ENCODE measurements around the gene ZNF765.

ZNF765 gene

DNA sequence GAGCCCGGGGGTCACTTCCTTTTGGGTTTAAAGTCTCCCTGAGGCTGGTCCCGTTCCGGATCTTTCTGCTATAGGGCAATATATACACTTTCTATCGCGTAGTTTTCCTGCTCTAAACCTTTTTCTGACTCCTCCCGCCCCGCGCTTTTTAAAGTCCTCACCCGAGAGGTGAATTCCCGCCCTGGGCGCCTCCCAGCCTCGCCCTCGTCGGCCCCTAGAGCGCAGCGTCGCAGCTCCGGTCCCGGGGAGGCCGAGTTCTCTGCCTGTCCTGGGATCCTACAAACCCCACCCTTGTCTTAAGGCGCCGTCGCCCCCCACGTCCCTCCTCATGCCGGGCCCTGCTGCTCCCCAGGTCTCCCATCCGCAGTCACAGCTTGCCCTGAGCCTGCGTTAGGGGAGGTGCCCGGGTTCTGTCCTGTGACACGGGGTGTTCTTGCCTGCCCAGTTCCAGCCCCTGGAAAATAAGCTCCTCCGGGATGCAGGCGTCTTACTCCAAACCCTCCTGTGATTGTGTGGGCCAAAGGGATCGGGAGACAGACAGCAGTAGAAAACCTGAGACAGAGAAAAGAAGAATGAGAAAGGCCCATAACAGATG, 29.0 kb upstream of the ZNF765 start:
- Histone ChIP-seq H3K27me3 (peaks cover 13% of the 10 kb centered on the region), H3K9me3 (no peaks in the 10 kb centered on the region), H3K27ac (peak overlapping the region; percentile 20), H3K4me1 (ENCODE audit: control insufficient read depth in 1 of 2, insufficient read depth in 1 of 2, low read depth in 1 of 2, low read length in 1 of 2) (peaks cover 13% of the 10 kb centered on the region in 2 experiments), H3K36me3 (no peaks in the 10 kb centered on the region), H3K4me3 (ENCODE audit: low read depth in 1 of 2, low read length in 1 of 2) (peak overlapping the region; percentile 68 to 69)
- no peak for TF ChIP-seq CTCF (IDR thresholded peaks at IDR 0.05)

DNA sequence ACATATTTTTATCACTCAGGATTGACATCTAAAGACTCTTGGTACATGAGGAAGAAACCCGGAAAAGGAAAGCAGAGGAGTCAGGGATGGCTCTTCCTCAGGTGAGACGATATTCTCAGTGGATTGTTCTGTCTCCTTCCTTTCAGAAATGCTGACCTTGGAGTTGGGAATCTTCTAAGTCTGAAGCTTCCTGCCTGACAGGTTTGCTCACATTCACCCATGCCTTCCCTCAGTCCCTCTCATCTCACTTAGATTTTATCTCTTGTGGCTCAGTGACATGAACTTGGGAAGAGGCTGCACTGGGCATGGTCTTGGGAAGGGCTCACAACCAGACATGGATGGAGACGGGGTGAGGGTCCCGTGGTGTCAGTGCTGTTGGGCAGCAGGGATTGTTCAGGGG, 22.8 kb upstream of the ZNF765 start:
- no peaks in the 10 kb centered on the region for H3K4me1 ChIP-seq (ENCODE audit: control insufficient read depth in 1 of 2, insufficient read depth in 1 of 2, low read depth in 1 of 2, low read length in 1 of 2)
- peaks cover 3% of the 10 kb centered on the region for H3K36me3 ChIP-seq
- no peaks in the 10 kb centered on the region for H3K9me3 ChIP-seq
- no peak for TF ChIP-seq CTCF (IDR thresholded peaks at IDR 0.05)
- no peak overlapping the region for H3K4me3 ChIP-seq (ENCODE audit: low read depth in 1 of 2, low read length in 1 of 2)
- no peaks in the 10 kb centered on the region for H3K27me3 ChIP-seq
- H3K27ac ChIP-seq, result no peak overlapping the region

DNA sequence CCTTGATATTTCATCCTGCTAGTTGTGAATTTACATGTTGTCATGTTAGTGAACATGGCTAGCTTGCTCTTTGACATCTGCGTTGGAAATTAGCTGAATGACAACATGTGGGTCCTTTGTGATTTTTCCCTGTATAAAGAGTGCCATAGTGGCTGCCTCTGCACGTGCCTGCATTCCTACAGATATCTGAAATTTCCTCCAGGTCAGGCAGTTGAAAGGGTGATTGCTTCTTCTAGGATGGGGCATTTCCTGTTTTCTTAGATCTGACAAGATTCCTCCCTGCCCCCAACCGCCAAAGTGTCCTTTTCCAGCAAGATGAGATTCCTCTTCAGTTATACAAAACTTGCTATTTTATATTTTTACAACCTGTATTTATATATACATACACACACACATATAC, 20.7 kb upstream of the ZNF765 start:
- H3K36me3 ChIP-seq, result peaks cover 7% of the 10 kb centered on the region
- no peaks in the 10 kb centered on the region for H3K4me1 ChIP-seq (ENCODE audit: control insufficient read depth in 1 of 2, insufficient read depth in 1 of 2, low read depth in 1 of 2, low read length in 1 of 2)
- H3K27me3 ChIP-seq, result no peaks in the 10 kb centered on the region
- H3K9me3 ChIP-seq, result peaks cover 7% of the 10 kb centered on the region
- H3K27ac ChIP-seq, result no peak overlapping the region
- no peak overlapping the region for H3K4me3 ChIP-seq (ENCODE audit: low read depth in 1 of 2, low read length in 1 of 2)
- no peak for TF ChIP-seq CTCF (IDR thresholded peaks at IDR 0.05)

DNA sequence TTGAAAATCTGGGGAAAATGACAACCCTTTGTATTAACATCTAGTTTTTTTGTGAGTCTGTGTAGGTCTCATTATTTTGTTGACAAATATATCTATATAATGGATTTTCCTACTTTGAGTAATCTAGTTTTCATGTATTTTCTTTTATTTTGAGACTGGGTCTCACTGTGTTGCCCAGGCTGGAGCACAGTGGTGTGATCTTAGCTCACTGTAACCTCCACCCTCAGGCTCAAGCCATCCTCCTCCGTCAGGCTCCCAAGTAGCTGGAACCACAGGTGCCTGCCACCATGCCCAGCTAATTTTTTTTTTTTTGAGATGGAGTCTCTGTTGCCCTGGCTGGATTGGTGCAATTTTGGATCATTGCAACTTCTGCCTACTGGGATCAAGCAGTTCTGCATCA, 20.2 kb upstream of the ZNF765 start:
- no peaks in the 10 kb centered on the region for H3K4me1 ChIP-seq (ENCODE audit: control insufficient read depth in 1 of 2, insufficient read depth in 1 of 2, low read depth in 1 of 2, low read length in 1 of 2)
- peaks cover 7% of the 10 kb centered on the region for H3K36me3 ChIP-seq
- H3K4me3 ChIP-seq (ENCODE audit: low read depth in 1 of 2, low read length in 1 of 2), result no peak overlapping the region
- peaks cover 7% of the 10 kb centered on the region for H3K9me3 ChIP-seq
- TF ChIP-seq CTCF (IDR thresholded peaks at IDR 0.05), result no peak
- no peak overlapping the region for H3K27ac ChIP-seq
- no peaks in the 10 kb centered on the region for H3K27me3 ChIP-seq

DNA sequence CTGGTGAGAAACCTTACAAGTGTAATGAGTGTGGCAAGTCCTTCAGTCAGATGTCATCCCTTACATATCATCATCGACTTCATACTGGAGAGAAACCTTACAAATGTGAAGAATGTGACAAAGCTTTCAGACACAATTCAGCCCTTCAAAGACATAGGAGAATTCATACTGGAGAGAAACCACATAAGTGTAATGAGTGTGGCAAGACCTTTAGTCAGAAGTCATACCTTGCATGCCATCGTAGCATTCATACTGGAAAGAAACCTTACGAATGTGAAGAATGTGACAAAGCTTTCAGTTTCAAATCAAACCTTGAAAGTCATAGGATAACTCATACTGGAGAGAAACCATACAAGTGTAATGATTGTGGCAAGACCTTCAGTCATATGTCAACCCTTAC, 13.6 kb upstream of the ZNF765 start:
- TF ChIP-seq CTCF (IDR thresholded peaks at IDR 0.05), result no peak
- Histone ChIP-seq H3K4me1 (ENCODE audit: control insufficient read depth in 1 of 2, insufficient read depth in 1 of 2, low read depth in 1 of 2, low read length in 1 of 2) (no peaks in the 10 kb centered on the region), H3K27ac (no peak overlapping the region), H3K27me3 (no peaks in the 10 kb centered on the region), H3K9me3 (peaks cover 51% of the 10 kb centered on the region), H3K36me3 (peaks cover 14% of the 10 kb centered on the region), H3K4me3 (ENCODE audit: low read depth in 1 of 2, low read length in 1 of 2) (no peak overlapping the region)

GRCh38 chr19:53388168-53388567, 6.8 kb upstream of the ZNF765 start:
- H3K4me1 ChIP-seq (ENCODE audit: control insufficient read depth in 1 of 2, insufficient read depth in 1 of 2, low read depth in 1 of 2, low read length in 1 of 2), result no peaks in the 10 kb centered on the region
- H3K36me3 ChIP-seq, result no peaks in the 10 kb centered on the region
- no peak for TF ChIP-seq CTCF (IDR thresholded peaks at IDR 0.05)
- no peaks in the 10 kb centered on the region for H3K27me3 ChIP-seq
- H3K9me3 ChIP-seq, result peaks cover 28% of the 10 kb centered on the region
- no peak overlapping the region for H3K4me3 ChIP-seq (ENCODE audit: low read depth in 1 of 2, low read length in 1 of 2)
- H3K27ac ChIP-seq, result no peak overlapping the region

Data from neutrophil (primary cell).